ENCODE measurements around the gene TMEM219. TPM values are rescaled to one million over a fixed set of nuclear protein-coding genes. Genes with fewer than 3 reads are reported as not detected.

TMEM219 gene
- total and polyA plus RNA-seq, 2 of the 8 experiments (the other 6 are each of a cell fraction or from before 2014, with no cell fraction given) = 60.2 to 116 TPM

DNA sequence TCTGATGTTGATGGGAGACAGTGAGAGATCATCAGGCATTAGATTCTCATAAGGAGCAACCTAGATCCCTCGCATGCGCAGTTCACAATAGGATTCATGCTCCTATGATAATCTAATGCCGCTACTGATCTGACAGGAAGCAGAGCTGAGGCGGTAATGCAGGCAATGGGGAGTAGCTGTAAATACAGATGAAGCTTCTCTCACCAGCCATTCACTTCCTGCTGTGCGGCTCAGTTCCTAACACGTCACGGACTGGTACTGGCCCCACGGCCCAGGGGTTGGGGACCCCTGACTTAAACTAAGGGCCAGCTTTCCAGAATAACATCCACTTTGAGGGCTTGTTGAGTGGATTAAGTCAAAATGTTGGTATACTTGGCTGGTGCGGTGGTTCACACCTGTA, 2.6 kb upstream of the TMEM219 start (continued):
- TF ChIP-seq, protein P1, sequence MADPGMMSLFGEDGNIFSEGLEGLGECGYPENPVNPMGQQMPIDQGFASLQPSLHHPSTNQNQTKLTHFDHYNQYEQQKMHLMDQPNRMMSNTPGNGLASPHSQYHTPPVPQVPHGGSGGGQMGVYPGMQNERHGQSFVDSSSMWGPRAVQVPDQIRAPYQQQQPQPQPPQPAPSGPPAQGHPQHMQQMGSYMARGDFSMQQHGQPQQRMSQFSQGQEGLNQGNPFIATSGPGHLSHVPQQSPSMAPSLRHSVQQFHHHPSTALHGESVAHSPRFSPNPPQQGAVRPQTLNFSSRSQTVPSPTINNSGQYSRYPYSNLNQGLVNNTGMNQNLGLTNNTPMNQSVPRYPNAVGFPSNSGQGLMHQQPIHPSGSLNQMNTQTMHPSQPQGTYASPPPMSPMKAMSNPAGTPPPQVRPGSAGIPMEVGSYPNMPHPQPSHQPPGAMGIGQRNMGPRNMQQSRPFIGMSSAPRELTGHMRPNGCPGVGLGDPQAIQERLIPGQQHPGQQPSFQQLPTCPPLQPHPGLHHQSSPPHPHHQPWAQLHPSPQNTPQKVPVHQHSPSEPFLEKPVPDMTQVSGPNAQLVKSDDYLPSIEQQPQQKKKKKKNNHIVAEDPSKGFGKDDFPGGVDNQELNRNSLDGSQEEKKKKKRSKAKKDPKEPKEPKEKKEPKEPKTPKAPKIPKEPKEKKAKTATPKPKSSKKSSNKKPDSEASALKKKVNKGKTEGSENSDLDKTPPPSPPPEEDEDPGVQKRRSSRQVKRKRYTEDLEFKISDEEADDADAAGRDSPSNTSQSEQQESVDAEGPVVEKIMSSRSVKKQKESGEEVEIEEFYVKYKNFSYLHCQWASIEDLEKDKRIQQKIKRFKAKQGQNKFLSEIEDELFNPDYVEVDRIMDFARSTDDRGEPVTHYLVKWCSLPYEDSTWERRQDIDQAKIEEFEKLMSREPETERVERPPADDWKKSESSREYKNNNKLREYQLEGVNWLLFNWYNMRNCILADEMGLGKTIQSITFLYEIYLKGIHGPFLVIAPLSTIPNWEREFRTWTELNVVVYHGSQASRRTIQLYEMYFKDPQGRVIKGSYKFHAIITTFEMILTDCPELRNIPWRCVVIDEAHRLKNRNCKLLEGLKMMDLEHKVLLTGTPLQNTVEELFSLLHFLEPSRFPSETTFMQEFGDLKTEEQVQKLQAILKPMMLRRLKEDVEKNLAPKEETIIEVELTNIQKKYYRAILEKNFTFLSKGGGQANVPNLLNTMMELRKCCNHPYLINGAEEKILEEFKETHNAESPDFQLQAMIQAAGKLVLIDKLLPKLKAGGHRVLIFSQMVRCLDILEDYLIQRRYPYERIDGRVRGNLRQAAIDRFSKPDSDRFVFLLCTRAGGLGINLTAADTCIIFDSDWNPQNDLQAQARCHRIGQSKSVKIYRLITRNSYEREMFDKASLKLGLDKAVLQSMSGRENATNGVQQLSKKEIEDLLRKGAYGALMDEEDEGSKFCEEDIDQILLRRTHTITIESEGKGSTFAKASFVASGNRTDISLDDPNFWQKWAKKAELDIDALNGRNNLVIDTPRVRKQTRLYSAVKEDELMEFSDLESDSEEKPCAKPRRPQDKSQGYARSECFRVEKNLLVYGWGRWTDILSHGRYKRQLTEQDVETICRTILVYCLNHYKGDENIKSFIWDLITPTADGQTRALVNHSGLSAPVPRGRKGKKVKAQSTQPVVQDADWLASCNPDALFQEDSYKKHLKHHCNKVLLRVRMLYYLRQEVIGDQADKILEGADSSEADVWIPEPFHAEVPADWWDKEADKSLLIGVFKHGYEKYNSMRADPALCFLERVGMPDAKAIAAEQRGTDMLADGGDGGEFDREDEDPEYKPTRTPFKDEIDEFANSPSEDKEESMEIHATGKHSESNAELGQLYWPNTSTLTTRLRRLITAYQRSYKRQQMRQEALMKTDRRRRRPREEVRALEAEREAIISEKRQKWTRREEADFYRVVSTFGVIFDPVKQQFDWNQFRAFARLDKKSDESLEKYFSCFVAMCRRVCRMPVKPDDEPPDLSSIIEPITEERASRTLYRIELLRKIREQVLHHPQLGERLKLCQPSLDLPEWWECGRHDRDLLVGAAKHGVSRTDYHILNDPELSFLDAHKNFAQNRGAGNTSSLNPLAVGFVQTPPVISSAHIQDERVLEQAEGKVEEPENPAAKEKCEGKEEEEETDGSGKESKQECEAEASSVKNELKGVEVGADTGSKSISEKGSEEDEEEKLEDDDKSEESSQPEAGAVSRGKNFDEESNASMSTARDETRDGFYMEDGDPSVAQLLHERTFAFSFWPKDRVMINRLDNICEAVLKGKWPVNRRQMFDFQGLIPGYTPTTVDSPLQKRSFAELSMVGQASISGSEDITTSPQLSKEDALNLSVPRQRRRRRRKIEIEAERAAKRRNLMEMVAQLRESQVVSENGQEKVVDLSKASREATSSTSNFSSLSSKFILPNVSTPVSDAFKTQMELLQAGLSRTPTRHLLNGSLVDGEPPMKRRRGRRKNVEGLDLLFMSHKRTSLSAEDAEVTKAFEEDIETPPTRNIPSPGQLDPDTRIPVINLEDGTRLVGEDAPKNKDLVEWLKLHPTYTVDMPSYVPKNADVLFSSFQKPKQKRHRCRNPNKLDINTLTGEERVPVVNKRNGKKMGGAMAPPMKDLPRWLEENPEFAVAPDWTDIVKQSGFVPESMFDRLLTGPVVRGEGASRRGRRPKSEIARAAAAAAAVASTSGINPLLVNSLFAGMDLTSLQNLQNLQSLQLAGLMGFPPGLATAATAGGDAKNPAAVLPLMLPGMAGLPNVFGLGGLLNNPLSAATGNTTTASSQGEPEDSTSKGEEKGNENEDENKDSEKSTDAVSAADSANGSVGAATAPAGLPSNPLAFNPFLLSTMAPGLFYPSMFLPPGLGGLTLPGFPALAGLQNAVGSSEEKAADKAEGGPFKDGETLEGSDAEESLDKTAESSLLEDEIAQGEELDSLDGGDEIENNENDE (IDR thresholded peaks at IDR 0.05; ENCODE audit: insufficient replicate concordance, low read length) = no peak
- TF ChIP-seq CTBP2 (IDR thresholded peaks at IDR 0.05; ENCODE audit: borderline replicate concordance, insufficient read depth, insufficient read length, low read length) (no peak), EP300 (IDR thresholded peaks at IDR 0.05; ENCODE audit: borderline replicate concordance in 1 of 2, low read depth in 2 of 2, low read length in 2 of 2) (no peak), CBX8 (IDR thresholded peaks at IDR 0.05; ENCODE audit: borderline replicate concordance, low read depth, low read length) (no peak), ATF3 (IDR thresholded peaks at IDR 0.05; ENCODE audit: insufficient read depth, low read depth, low read length) (no peak)

Data from H1 (cell line).